GM12878 (cell line): ENCODE results near the gene FHL3.

Experiments used
- CTCF ChIP-seq, 3 experiments: IDR thresholded peaks in 2 of 3; conservative IDR thresholded peaks in 1 of 3; 2 replicates each; pipeline ENCODE4 v1.5.1; 2011; ENCODE audit warnings: low read depth in 3 of 3, low read length in 3 of 3, mild to moderate bottlenecking in 3 of 3, control low read depth in 2 of 3, moderate library complexity in 2 of 3, inconsistent platforms in 1 of 3, mixed read lengths in 1 of 3; ENCODE audit not compliant: control insufficient read depth in 2 of 3, insufficient read depth in 1 of 3; ENCODE audit errors: extremely low read depth in 1 of 3
- EZH2 ChIP-seq: IDR thresholded peaks from 2 replicates; pipeline ENCODE4 v1.6.1; 2012; ENCODE audit warnings: low read depth, mild to moderate bottlenecking, control low read depth, inconsistent platforms, low read length, borderline replicate concordance; ENCODE audit not compliant: control insufficient read depth
- HSF1 ChIP-seq: fragments of 150-350 bp; IDR thresholded peaks from 2 replicates; pipeline ENCODE4 v1.6.1; 2014; ENCODE audit warnings: mild to moderate bottlenecking, low read depth, low read length
- PBX3 ChIP-seq: IDR thresholded peaks from 2 replicates; pipeline ENCODE4 v1.6.1; 2011; ENCODE audit warnings: mild to moderate bottlenecking, low read depth, low read length, moderate library complexity; ENCODE audit not compliant: insufficient replicate concordance
- POLR2A ChIP-seq: IDR thresholded peaks from 2 replicates; pipeline ENCODE4 v1.6.1; 2011; ENCODE audit warnings: low read depth, mild to moderate bottlenecking, low read length
- RAD21 ChIP-seq: IDR thresholded peaks from 2 replicates; pipeline ENCODE4 v1.6.1; 2011; ENCODE audit warnings: mild to moderate bottlenecking, low read depth, low read length, moderate library complexity; ENCODE audit not compliant: insufficient read depth

GRCh38 chr1:38026592-38027200 is 21.4 kb upstream of the FHL3 start:
- TF ChIP-seq EZH2 (no peak), RAD21 (peak; percentile 86), CTCF (IDR thresholded peaks at IDR 0.05 in 2 of 3, conservative IDR thresholded peaks at IDR 0.05 in 1 of 3; ENCODE audit: control insufficient read depth in 2 of 3, extremely low read depth in 1 of 3, insufficient read depth in 1 of 3, low read depth in 3 of 3, low read length in 3 of 3) (peak; percentile 65 to 83 (median 72)), HSF1 (no peak), PBX3 (no peak), POLR2A (no peak)
